Ovary (tissue), 3 donors: ENCODE results near the gene ZNF277.

Experiments used
- EP300 ChIP-seq: sonication (generic); formaldehyde crosslinking; IDR thresholded peaks from one replicate; pipeline ENCODE4 v1.6.1; 2017; ENCODE audit warnings: antibody characterized with exemption
- POLR2A ChIP-seq: fragments of 450-650 bp; IDR thresholded peaks from one replicate; pipeline ENCODE4 v1.6.1; 2017; ENCODE audit warnings: antibody characterized with exemption, mild to moderate bottlenecking, moderate library complexity
- TF ChIP-seq, protein P1 (sequence below), 3 donors: fragments of 450-650 bp in 2 of 3; fragments of 200-600 bp in 1 of 3; IDR thresholded peaks; one replicate each; pipeline versions ENCODE4 v1.5.1 to v1.8.0; 2016 to 2022; ENCODE audit warnings: antibody characterized with exemption in 3 of 3, mild to moderate bottlenecking in 1 of 3
- donor health status: DM: no; HTN: no; CAD: no.

DNA sequence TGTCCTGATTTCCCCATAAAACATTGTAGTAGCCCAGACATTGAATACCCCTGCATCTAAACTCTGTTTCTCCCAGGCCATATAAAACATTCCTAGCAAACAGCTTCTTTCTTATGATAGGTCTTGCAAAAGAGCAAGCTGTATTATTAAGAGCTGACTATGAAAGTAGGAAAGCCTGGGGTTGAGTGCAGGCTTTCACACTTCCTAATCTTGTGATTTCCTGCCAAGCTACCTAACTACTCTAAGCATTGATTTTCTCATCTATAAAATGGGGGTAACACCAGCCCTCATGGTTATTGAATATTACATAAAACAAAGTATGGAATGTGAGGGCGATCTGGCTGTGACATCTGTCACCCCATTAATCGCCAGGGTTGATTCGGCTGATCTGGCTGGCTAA, 81.8 kb downstream of the ZNF277 start:
- TF ChIP-seq POLR2A, result no peak
- TF ChIP-seq, protein P1, sequence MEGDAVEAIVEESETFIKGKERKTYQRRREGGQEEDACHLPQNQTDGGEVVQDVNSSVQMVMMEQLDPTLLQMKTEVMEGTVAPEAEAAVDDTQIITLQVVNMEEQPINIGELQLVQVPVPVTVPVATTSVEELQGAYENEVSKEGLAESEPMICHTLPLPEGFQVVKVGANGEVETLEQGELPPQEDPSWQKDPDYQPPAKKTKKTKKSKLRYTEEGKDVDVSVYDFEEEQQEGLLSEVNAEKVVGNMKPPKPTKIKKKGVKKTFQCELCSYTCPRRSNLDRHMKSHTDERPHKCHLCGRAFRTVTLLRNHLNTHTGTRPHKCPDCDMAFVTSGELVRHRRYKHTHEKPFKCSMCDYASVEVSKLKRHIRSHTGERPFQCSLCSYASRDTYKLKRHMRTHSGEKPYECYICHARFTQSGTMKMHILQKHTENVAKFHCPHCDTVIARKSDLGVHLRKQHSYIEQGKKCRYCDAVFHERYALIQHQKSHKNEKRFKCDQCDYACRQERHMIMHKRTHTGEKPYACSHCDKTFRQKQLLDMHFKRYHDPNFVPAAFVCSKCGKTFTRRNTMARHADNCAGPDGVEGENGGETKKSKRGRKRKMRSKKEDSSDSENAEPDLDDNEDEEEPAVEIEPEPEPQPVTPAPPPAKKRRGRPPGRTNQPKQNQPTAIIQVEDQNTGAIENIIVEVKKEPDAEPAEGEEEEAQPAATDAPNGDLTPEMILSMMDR (IDR thresholded peaks at IDR 0.05), result no peak
- TF ChIP-seq EP300, result no peak
